Activated naive CD4-positive, alpha-beta T cell treated with anti-CD3 and anti-CD28 coated beads, Interleukin-2, amount 10 ng/mL, durations not matched to agents 7 days and 5 days (primary cell): ENCODE data around the gene ZNF710.

ENCODE experiments used
- CTCF ChIA-PET: fragments of 350-600 bp; sonication (Branson Sonifier 250); formaldehyde crosslinking; loops from one replicate; lab custom pipeline; 2021; ENCODE audit warnings: antibody characterized with exemption; lab: Charles Lee
- DNase-seq: peaks from one replicate; pipeline ENCODE4 v3.0.0-alpha.2; 2020
- H3K27ac Mint-ChIP-seq: one replicate; pipeline ENCODE4 v1.8.0; 2021; ENCODE audit warnings: mild to moderate bottlenecking, moderate library complexity, mixed read lengths
- H3K27me3 Mint-ChIP-seq: one replicate; pipeline ENCODE4 v1.8.0; 2021; ENCODE audit warnings: mild to moderate bottlenecking, mixed read lengths
- H3K36me3 Mint-ChIP-seq: one replicate; pipeline ENCODE4 v1.8.0; 2021; ENCODE audit warnings: mixed read lengths
- H3K4me1 Mint-ChIP-seq: one replicate; pipeline ENCODE4 v1.8.0; 2021; ENCODE audit warnings: mixed read lengths
- H3K4me3 Mint-ChIP-seq: one replicate; pipeline ENCODE4 v1.8.0; 2021; ENCODE audit warnings: mild to moderate bottlenecking, moderate library complexity, mixed read lengths
- H3K9me3 Mint-ChIP-seq: one replicate; pipeline ENCODE4 v1.8.0; 2021; ENCODE audit warnings: mixed read lengths

Gene ZNF710

DNA sequence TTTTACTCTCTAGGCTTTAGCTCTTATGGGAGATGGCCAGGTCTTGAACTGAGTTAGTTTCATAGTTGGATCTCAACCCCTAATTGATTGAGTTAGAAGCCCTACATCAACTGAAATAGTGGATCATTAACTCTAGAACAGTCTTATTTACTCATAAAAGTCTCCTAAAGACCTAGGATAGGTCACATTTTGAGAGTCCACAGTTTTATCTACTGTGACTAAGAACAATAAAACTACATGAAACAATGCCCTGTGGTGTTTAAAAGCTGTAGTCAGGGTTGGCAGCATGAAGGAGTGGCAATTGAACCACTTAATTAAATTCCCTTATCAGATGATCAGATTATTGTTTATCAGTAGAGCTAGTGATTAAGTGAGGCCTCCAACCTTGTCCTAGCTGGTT, 123.4 kb downstream of the ZNF710 start:
- Mint-ChIP-seq H3K27ac (no peak overlapping the region), H3K4me3 (no peak overlapping the region)
- CTCF ChIA-PET: interaction anchor here (1.0 kb wide), 1 partner anchor 37 kb away, joined by 4 read pairs; no protein-coding TSS in a partner anchor

DNA sequence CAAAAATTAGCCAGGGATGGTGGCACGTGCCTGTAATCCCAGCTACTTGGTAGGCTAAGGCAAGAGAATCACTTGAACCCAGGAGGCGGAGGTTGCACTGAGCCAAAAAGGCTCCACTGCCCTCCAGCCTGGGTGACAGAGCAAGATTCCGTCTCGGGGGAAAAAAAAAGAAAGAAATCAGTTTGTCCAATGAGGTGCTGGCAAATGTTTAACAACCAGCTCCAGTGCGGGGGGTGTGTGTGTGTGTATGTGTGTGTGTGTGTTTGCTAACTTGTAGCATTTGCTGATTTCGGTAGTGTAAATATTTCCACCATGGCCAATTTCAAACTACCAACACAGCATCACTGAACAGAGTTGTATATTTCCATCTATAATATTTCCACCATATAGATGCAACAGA, 124.9 kb downstream of the ZNF710 start:
- H3K27me3 Mint-ChIP-seq: peaks cover 21% of the 10 kb centered on the region
- H3K36me3 Mint-ChIP-seq: no peaks in the 10 kb centered on the region
- H3K27ac Mint-ChIP-seq: no peak overlapping the region
- no peak for DNase-seq
- CTCF ChIA-PET: no interaction called here
- no peaks in the 10 kb centered on the region for H3K9me3 Mint-ChIP-seq
- H3K4me1 Mint-ChIP-seq: no peaks in the 10 kb centered on the region
- H3K4me3 Mint-ChIP-seq: no peak overlapping the region

More for the DNA sequence above, 123.4 kb downstream of the ZNF710 start:
- Mint-ChIP-seq H3K9me3 (no peaks in the 10 kb centered on the region), H3K4me1 (no peaks in the 10 kb centered on the region), H3K27me3 (peaks cover 25% of the 10 kb centered on the region), H3K36me3 (no peaks in the 10 kb centered on the region)
- DNase-seq: no peak

DNA sequence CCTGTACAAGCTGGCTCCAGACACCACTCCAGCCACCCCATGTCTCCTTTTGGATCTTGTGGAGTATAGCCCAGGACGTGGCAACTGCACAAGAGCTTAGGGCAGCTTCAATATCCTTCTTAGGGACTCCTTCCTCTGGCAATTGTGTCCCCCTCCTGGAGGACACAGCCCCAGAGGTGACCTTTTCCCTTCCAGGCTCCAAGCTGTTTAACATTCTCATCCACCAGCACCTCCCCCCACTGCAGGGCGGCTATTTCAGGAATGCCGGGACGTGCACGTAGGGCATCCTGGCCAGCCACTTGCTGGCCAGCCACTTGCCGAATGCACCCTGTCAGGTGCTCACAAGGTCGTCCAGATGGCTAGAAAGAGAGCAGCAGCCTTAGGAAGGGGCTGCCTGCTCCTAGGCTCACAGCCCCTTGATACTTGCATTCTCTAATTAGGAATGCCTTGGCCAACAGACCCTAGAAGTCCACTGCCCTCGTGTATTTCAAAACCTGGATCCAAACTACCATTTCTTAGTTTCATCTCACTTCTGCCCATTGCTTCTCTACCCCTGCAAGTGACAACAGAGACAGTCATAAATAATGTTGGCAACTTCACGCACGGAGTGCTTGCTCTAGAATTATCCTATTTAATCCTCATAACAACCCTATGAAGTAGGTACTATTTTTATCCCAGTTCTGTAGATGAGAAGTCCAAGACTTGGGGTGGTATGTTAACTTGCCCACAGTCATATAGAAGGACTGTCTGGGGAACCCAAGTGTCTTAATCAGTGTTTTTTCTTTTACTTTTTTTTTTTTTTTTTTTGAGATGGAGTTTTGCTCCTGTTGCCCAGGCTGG, 125.7 kb downstream of the ZNF710 start:
- CTCF ChIA-PET: no interaction called here
- H3K4me1 Mint-ChIP-seq: no peaks in the 10 kb centered on the region
- no peak overlapping the region for H3K4me3 Mint-ChIP-seq
- H3K36me3 Mint-ChIP-seq: no peaks in the 10 kb centered on the region
- peaks cover 21% of the 10 kb centered on the region for H3K27me3 Mint-ChIP-seq
- DNase-seq: no peak
- H3K27ac Mint-ChIP-seq: no peak overlapping the region
- H3K9me3 Mint-ChIP-seq: no peaks in the 10 kb centered on the region

DNA sequence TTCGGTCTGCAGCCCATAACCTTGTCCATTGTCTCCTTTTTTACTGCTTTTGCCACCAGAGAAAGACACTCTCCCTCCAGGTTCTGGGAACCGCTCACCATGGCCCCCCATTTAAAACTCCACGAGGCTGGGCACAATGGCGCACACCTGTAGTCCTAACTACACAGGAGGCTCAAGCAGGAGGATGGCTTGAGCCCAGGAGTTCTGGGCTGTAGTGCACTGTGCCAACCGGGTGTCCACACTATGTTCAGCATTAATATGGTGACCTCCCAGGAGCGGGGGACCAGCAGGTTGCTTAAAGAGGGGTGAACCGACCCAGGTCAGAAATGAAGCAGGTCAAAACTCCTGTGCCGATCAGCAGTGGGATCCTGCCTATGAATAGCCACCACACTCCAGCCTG, 129.2 kb downstream of the ZNF710 start:
- Mint-ChIP-seq H3K27me3 (peaks cover 16% of the 10 kb centered on the region), H3K9me3 (no peaks in the 10 kb centered on the region), H3K4me1 (no peaks in the 10 kb centered on the region), H3K4me3 (no peak overlapping the region), H3K36me3 (no peaks in the 10 kb centered on the region), H3K27ac (no peak overlapping the region)
- DNase-seq: no peak
- CTCF ChIA-PET: no interaction called here
